Head of caudate nucleus (tissue), 42 donors: ENCODE data around the gene GOLGA8B.
"Not testable (repeated sequence)": the region's sequence is repeated elsewhere in the genome, so short reads cannot be mapped to it uniquely, and the experiment has no call there.

Experiments
- DNase-seq, 42 donors: peaks; one replicate each; pipeline versions ENCODE4 v3.0.0 to v3.0.0-alpha.2; 2020 to 2021; ENCODE audit warnings: mixed read lengths in 7 of 42
- intact Hi-C: fragments of 100-400 bp; cut with DNase I; formaldehyde crosslinking; loops from one replicate; pipeline ENCODE4 v1.15.0; 2022

The GOLGA8B gene

GRCh38 chr15:34572019-34572641, 11.3 kb downstream of the GOLGA8B start:
- intact Hi-C loops, DNase-seq: not testable (repeated sequence)

GRCh38 chr15:34569670-34570396, 13.6 kb downstream of the GOLGA8B start:
- DNase-seq, intact Hi-C loops: not testable (repeated sequence)

- intact Hi-C loops: not testable (repeated sequence)
These were observed 16.3 kb downstream of the GOLGA8B start for GRCh38 chr15:34567174-34567573.

GRCh38 chr15:34564711-34565110, 18.7 kb downstream of the GOLGA8B start:
- intact Hi-C loops, DNase-seq: not testable (repeated sequence)

More at GRCh38 chr15:34567174-34567573, 16.3 kb downstream of the GOLGA8B start:
- DNase-seq: not testable (repeated sequence)

- intact Hi-C loops, DNase-seq: not testable (repeated sequence)
These were observed 22.6 kb downstream of the GOLGA8B start for GRCh38 chr15:34560814-34561213.

- DNase-seq, intact Hi-C loops: not testable (repeated sequence)
These were observed 23.7 kb downstream of the GOLGA8B start for GRCh38 chr15:34559764-34560163.

GRCh38 chr15:34555162-34555561, 28.3 kb downstream of the GOLGA8B start:
- intact Hi-C loops, DNase-seq: not testable (repeated sequence)

- DNase-seq, intact Hi-C loops: not testable (repeated sequence)
These were observed 28.7 kb downstream of the GOLGA8B start for GRCh38 chr15:34554716-34555115.

- DNase-seq: peak in 1 of 42 donors; percentile 7
- intact Hi-C loops: not testable (repeated sequence)
These were observed 29.3 kb downstream of the GOLGA8B start for GRCh38 chr15:34554126-34554525.

GRCh38 chr15:34550129-34550528, 33.3 kb downstream of the GOLGA8B start:
- intact Hi-C loops, DNase-seq: not testable (repeated sequence)

GRCh38 chr15:34549381-34549809, 34.1 kb downstream of the GOLGA8B start:
- intact Hi-C loops, DNase-seq: not testable (repeated sequence)

- DNase-seq, intact Hi-C loops: not testable (repeated sequence)
These were observed 39.4 kb downstream of the GOLGA8B start for GRCh38 chr15:34543860-34544649.

- intact Hi-C loops, DNase-seq: not testable (repeated sequence)
These were observed 47.6 kb downstream of the GOLGA8B start for GRCh38 chr15:34535857-34536256.
